Ishikawa (cell line): ENCODE data around the gene CETP.

Source experiments
- CEBPB ChIP-seq: IDR thresholded peaks from 2 replicates; pipeline ENCODE4 v1.6.1; 2012
- CREB1 ChIP-seq: IDR thresholded peaks from 2 replicates; pipeline ENCODE4 v1.6.1; 2012; ENCODE audit warnings: low read depth
- EGR1 ChIP-seq: IDR thresholded peaks from 2 replicates; pipeline ENCODE4 v1.6.1; 2012
- EP300 ChIP-seq: IDR thresholded peaks from 2 replicates; pipeline ENCODE4 v1.6.1; 2012; ENCODE audit warnings: borderline replicate concordance
- FOXM1 ChIP-seq: IDR thresholded peaks from 2 replicates; pipeline ENCODE4 v1.6.1; 2012; ENCODE audit warnings: low read depth, borderline replicate concordance
- NFIC ChIP-seq: IDR thresholded peaks from 2 replicates; pipeline ENCODE4 v1.6.1; 2012
- RAD21 ChIP-seq: IDR thresholded peaks from 2 replicates; pipeline ENCODE4 v1.6.1; 2012; ENCODE audit warnings: low read depth
- TAF1 ChIP-seq: IDR thresholded peaks from 2 replicates; pipeline ENCODE4 v1.6.1; 2012; ENCODE audit warnings: low read depth, mild to moderate bottlenecking
- TCF12 ChIP-seq: IDR thresholded peaks from 2 replicates; pipeline ENCODE4 v1.6.1; 2012; ENCODE audit warnings: low read depth
- TEAD4 ChIP-seq: IDR thresholded peaks from 2 replicates; pipeline ENCODE4 v1.6.1; 2012
- YY1 ChIP-seq: IDR thresholded peaks from 2 replicates; pipeline ENCODE4 v1.6.1; 2012; ENCODE audit warnings: low read depth
- ZBTB7A ChIP-seq: IDR thresholded peaks from 2 replicates; pipeline ENCODE4 v1.6.1; 2012; ENCODE audit warnings: low read depth
- TF ChIP-seq, protein P1 (sequence below): IDR thresholded peaks from 2 replicates; pipeline ENCODE4 v1.6.1; 2012
- TF ChIP-seq, protein P2 (sequence below): IDR thresholded peaks from 2 replicates; pipeline ENCODE4 v1.6.1; 2012; ENCODE audit warnings: low read depth, mild to moderate bottlenecking
- TF ChIP-seq, protein P3 (sequence below): IDR thresholded peaks from 2 replicates; pipeline ENCODE4 v1.6.1; 2012

CETP gene

DNA sequence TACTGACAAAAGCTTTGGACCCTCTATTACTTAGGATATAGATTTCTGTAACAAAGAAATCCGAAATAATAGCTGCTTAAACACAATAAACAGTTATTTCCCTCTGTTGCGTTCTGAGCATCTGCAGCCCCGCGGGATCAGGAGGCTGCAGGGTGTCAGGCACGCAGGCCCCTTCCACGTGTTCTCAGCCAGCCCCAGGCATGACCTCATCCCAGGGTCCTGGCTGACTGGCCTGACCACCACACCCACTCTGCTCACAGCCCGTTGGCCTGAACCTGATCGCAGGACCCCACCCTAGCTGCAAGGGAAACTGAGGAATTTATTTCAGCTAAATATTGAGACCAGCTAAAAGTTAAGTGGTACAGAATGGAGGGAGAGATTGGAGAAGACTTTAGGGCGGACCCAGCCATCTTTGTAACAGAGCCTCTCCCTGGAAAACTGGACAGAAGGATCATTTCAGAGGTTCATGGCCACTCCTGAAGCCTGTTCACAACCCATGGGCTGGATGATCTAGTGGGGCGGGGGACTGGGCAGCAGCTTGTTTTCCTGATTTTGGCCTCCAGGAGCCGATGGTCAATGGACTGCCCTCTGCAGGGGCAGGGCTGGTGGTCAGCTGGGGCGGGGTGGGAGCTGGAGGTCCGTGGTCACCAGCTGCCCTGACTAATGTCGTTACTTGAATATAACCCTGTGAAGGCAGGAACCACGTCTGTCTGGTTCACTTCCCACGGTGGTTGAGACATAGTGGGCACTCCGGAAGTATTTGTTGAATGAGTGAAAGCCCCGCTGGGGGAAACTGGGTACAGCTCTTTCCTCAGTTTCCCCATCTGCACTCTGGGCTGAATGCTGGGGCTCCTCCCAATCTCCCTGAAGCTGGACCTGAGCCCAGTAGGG, 10.9 kb downstream of the CETP start:
- no peak for TF ChIP-seq EGR1
- TF ChIP-seq, protein P1, sequence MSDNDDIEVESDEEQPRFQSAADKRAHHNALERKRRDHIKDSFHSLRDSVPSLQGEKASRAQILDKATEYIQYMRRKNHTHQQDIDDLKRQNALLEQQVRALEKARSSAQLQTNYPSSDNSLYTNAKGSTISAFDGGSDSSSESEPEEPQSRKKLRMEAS: no peak
- TF ChIP-seq, protein P2, sequence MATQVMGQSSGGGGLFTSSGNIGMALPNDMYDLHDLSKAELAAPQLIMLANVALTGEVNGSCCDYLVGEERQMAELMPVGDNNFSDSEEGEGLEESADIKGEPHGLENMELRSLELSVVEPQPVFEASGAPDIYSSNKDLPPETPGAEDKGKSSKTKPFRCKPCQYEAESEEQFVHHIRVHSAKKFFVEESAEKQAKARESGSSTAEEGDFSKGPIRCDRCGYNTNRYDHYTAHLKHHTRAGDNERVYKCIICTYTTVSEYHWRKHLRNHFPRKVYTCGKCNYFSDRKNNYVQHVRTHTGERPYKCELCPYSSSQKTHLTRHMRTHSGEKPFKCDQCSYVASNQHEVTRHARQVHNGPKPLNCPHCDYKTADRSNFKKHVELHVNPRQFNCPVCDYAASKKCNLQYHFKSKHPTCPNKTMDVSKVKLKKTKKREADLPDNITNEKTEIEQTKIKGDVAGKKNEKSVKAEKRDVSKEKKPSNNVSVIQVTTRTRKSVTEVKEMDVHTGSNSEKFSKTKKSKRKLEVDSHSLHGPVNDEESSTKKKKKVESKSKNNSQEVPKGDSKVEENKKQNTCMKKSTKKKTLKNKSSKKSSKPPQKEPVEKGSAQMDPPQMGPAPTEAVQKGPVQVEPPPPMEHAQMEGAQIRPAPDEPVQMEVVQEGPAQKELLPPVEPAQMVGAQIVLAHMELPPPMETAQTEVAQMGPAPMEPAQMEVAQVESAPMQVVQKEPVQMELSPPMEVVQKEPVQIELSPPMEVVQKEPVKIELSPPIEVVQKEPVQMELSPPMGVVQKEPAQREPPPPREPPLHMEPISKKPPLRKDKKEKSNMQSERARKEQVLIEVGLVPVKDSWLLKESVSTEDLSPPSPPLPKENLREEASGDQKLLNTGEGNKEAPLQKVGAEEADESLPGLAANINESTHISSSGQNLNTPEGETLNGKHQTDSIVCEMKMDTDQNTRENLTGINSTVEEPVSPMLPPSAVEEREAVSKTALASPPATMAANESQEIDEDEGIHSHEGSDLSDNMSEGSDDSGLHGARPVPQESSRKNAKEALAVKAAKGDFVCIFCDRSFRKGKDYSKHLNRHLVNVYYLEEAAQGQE: no peak
- no peak for TF ChIP-seq RAD21
- no peak for TF ChIP-seq FOXM1
- TF ChIP-seq, protein P3, sequence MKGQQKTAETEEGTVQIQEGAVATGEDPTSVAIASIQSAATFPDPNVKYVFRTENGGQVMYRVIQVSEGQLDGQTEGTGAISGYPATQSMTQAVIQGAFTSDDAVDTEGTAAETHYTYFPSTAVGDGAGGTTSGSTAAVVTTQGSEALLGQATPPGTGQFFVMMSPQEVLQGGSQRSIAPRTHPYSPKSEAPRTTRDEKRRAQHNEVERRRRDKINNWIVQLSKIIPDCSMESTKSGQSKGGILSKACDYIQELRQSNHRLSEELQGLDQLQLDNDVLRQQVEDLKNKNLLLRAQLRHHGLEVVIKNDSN: no peak
- TF ChIP-seq EP300: no peak
- no peak for TF ChIP-seq CEBPB
- TF ChIP-seq TEAD4: no peak
- TF ChIP-seq CREB1: no peak
- TF ChIP-seq NFIC: no peak
- no peak for TF ChIP-seq TCF12
- no peak for TF ChIP-seq YY1

DNA sequence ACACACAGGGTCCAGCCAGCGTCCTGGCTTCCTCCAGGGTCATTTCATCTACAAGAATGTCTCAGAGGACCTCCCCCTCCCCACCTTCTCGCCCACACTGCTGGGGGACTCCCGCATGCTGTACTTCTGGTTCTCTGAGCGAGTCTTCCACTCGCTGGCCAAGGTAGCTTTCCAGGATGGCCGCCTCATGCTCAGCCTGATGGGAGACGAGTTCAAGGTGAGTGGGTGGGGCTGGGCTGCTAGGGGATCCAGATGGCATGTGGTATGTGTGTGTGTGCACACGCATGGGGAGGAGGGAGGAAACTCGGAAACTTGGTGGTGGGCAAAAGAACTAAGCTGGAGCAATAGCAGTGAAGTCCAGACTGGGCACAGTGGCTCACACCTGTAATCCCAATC, 11.5 kb downstream of the CETP start:
- TF ChIP-seq TAF1: no peak
- TF ChIP-seq TCF12: no peak
- TF ChIP-seq TEAD4: no peak
- no peak for TF ChIP-seq ZBTB7A
- TF ChIP-seq NFIC: no peak
- no peak for TF ChIP-seq YY1
- TF ChIP-seq, protein P1: no peak
- no peak for TF ChIP-seq CREB1
- TF ChIP-seq FOXM1: no peak
- TF ChIP-seq, protein P3: no peak
- TF ChIP-seq RAD21: no peak
- TF ChIP-seq EGR1: no peak
- TF ChIP-seq, protein P2: no peak

DNA sequence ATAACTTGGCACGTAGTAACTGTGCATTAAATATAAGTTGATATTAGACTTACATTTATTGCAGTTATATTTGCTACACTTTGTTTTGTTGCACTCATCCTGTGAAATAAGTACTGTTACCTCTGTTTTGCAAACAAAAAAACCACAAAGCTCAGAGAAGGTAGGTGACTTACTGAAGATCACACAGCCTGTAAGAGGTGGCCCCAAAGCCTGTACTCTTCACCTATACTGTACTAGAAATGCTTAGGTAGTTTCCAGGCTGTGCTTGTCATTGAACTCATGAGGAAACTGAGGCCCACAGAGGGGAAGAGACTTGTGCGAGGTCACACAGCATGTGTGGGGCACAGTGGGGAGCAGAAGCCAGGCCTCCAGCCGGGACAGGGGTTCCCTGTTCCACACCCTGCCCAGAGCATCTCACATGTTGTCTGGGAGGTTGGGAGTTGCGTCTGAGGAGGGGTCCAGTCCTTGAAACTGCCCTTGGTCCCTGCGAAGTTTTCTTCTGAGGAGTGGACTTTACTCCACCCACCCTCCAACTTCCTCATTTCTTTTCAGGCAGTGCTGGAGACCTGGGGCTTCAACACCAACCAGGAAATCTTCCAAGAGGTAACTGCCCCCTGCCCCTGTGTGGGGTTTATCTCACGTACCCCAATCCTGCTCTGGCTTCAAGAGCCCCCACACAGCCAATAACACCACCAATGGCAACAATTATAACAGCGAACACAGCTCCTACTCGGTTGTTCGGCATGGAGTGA, 13.0 kb downstream of the CETP start:
- no peak for TF ChIP-seq FOXM1
- TF ChIP-seq YY1: no peak
- TF ChIP-seq CEBPB: no peak
- no peak for TF ChIP-seq TAF1
- TF ChIP-seq CREB1: no peak
- no peak for TF ChIP-seq TCF12
- TF ChIP-seq, protein P3: no peak
- TF ChIP-seq RAD21: no peak
- TF ChIP-seq, protein P1: no peak

DNA sequence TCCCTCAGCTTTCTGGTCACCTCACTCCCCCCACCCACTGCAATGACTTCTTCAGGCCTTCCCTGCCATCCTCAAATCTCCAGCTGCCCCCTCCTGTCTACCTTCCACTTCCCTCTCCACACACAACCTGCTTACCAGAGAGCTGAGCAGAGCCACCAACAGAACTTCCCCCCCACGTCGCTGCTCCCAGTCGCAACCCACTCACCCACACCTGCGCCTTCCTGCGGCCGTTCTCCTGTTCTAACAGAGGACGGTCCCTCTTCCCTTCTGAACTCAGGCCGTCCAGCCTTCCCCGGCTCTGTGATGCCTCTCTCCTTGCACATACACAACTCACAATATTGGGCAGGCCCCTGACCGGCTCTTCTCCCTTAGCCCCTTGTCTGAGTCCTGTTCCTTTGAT, 14.0 kb downstream of the CETP start:
- TF ChIP-seq TCF12 (no peak), TEAD4 (no peak), NFIC (no peak), CEBPB (no peak), YY1 (no peak), TAF1 (no peak), FOXM1 (no peak), RAD21 (no peak), EGR1 (no peak), ZBTB7A (no peak), EP300 (no peak), CREB1 (no peak)
- TF ChIP-seq, protein P3: no peak
- TF ChIP-seq, protein P1: no peak
- TF ChIP-seq, protein P2: no peak
